Gastrocnemius medialis (tissue), 4 donors: ENCODE results near the gene FASN.

Experiments used
- CTCF ChIP-seq, 5 experiments: fragments of 450-650 bp in 3 of 5; fragments of 200-600 bp in 2 of 5; sonication (generic) in 2 of 5; IDR thresholded peaks in 4 of 5; conservative IDR thresholded peaks in 1 of 5; 1 replicate in 4 of 5; 2 replicates in 1 of 5; pipeline ENCODE4 v1.5.1; 2016 to 2019; ENCODE audit warnings: antibody characterized with exemption in 5 of 5, mild to moderate bottlenecking in 3 of 5, moderate library complexity in 3 of 5
- POLR2A ChIP-seq, 2 donors: fragments of 450-650 bp; IDR thresholded peaks; one replicate each; pipeline ENCODE4 v1.6.1; 2017; ENCODE audit warnings: antibody characterized with exemption in 2 of 2, mild to moderate bottlenecking in 2 of 2, moderate library complexity in 2 of 2

GRCh38 chr17:82060001-82060380, 38.0 kb downstream of the FASN start:
- TF ChIP-seq CTCF (IDR thresholded peaks at IDR 0.05 in 4 of 5, conservative IDR thresholded peaks at IDR 0.05 in 1 of 5), result no peak
- no peak for TF ChIP-seq POLR2A (IDR thresholded peaks at IDR 0.05)
